Calu3 (cell line): Measurements from ENCODE around the gene MCUB. TPM values are rescaled to one million over a fixed set of nuclear protein-coding genes. Genes with fewer than 3 reads are reported as not detected.
"Not testable (repeated sequence)": the region's sequence is repeated elsewhere in the genome, so short reads cannot be mapped to it uniquely, and the experiment has no call there.

Experiments used
- BruUV-seq: library from RNA; stranded (reverse); fragments of 400-500 nt; replicated peaks from 2 replicates; lab custom pipeline; 2021; lab: Mats Ljungman, UMichigan
- CTCF ChIA-PET: fragments of 300-600 bp; sonication (Branson Sonifier 250); formaldehyde crosslinking; loops from one replicate; lab custom pipeline; 2022; ENCODE audit warnings: antibody characterized with exemption; lab: Charles Lee
- DNase-seq: peaks from one replicate; pipeline ENCODE4 v3.0.0; 2022
- H3K27ac Mint-ChIP-seq: one replicate; pipeline ENCODE4 v1.8.0; 2022; ENCODE audit warnings: mixed read lengths; ENCODE audit not compliant: unreplicated experiment
- H3K27me3 Mint-ChIP-seq: one replicate; pipeline ENCODE4 v1.8.0; 2022; ENCODE audit warnings: mixed read lengths; ENCODE audit not compliant: unreplicated experiment
- H3K36me3 Mint-ChIP-seq: one replicate; pipeline ENCODE4 v1.8.0; 2022; ENCODE audit warnings: mild to moderate bottlenecking, moderate library complexity, mixed read lengths; ENCODE audit not compliant: insufficient read depth, unreplicated experiment
- H3K4me1 Mint-ChIP-seq: one replicate; pipeline ENCODE4 v1.8.0; 2022; ENCODE audit warnings: mild to moderate bottlenecking, low read depth, mixed read lengths; ENCODE audit not compliant: unreplicated experiment
- H3K4me3 Mint-ChIP-seq: one replicate; pipeline ENCODE4 v1.8.0; 2022; ENCODE audit warnings: mild to moderate bottlenecking, low read depth, moderate library complexity, mixed read lengths; ENCODE audit not compliant: unreplicated experiment
- H3K9me3 Mint-ChIP-seq: one replicate; pipeline ENCODE4 v1.8.0; 2022; ENCODE audit warnings: low read depth, mixed read lengths; ENCODE audit not compliant: unreplicated experiment
- CTCF ChIP-seq: fragments of 200-600 bp; IDR thresholded peaks from one replicate; pipeline ENCODE4 v1.8.0; 2022; ENCODE audit warnings: antibody characterized with exemption; ENCODE audit not compliant: unreplicated experiment
- intact Hi-C: fragments of 100-400 bp; cut with micrococcal nuclease; formaldehyde crosslinking; loops from one replicate; pipeline ENCODE4 v1.10.0; 2022; ENCODE audit not compliant: unreplicated experiment
- total RNA-seq: library from RNA; stranded (reverse); gene quantifications from 2 replicates; pipeline ENCODE4 v1.2.3, GENCODE V29; 2022

MCUB gene
- total RNA-seq, 1 experiment from 2014 or later: 11.8 TPM

GRCh38 chr4:109590905-109591304 lies 30.9 kb downstream of the MCUB start:
- CTCF ChIA-PET: no interaction called here
- intact Hi-C loops: no loop called here
- BruUV-seq: no TSS peak
- Mint-ChIP-seq H3K27me3 (no peaks in the 10 kb centered on the region), H3K4me3 (no peak overlapping the region), H3K36me3 (no peaks in the 10 kb centered on the region), H3K4me1 (peaks cover 6% of the 10 kb centered on the region), H3K27ac (no peak overlapping the region), H3K9me3 (no peaks in the 10 kb centered on the region)
- TF ChIP-seq CTCF: no peak
- no peak for DNase-seq

GRCh38 chr4:109592367-109592766 lies 32.3 kb downstream of the MCUB start:
- no peak for TF ChIP-seq CTCF
- Mint-ChIP-seq H3K9me3 (no peaks in the 10 kb centered on the region), H3K27me3 (no peaks in the 10 kb centered on the region), H3K27ac (no peak overlapping the region), H3K4me3 (no peak overlapping the region), H3K36me3 (no peaks in the 10 kb centered on the region), H3K4me1 (peaks cover 6% of the 10 kb centered on the region)
- intact Hi-C loops: no loop called here
- CTCF ChIA-PET: no interaction called here
- BruUV-seq: no TSS peak
- DNase-seq: no peak

- CTCF ChIA-PET, BruUV-seq, H3K4me3 Mint-ChIP-seq, DNase-seq, H3K4me1 Mint-ChIP-seq, H3K27me3 Mint-ChIP-seq, H3K27ac Mint-ChIP-seq, intact Hi-C loops, H3K9me3 Mint-ChIP-seq, H3K36me3 Mint-ChIP-seq: not testable (repeated sequence)
Observed at GRCh38 chr4:109595123-109595522, 35.1 kb downstream of the MCUB start.

GRCh38 chr4:109596420-109597085 lies 36.5 kb downstream of the MCUB start:
- H3K36me3 Mint-ChIP-seq, DNase-seq, H3K4me1 Mint-ChIP-seq, BruUV-seq, intact Hi-C loops, CTCF ChIA-PET, H3K27me3 Mint-ChIP-seq, H3K4me3 Mint-ChIP-seq, H3K9me3 Mint-ChIP-seq, H3K27ac Mint-ChIP-seq: not testable (repeated sequence)

GRCh38 chr4:109599046-109599652 lies 39.1 kb downstream of the MCUB start:
- no peak overlapping the region for H3K27ac Mint-ChIP-seq
- no peaks in the 10 kb centered on the region for H3K4me1 Mint-ChIP-seq
- H3K27me3 Mint-ChIP-seq: no peaks in the 10 kb centered on the region
- no peak for DNase-seq
- CTCF ChIA-PET: no interaction called here
- H3K4me3 Mint-ChIP-seq: no peak overlapping the region
- H3K36me3 Mint-ChIP-seq: no peaks in the 10 kb centered on the region
- intact Hi-C loops: no loop called here
- no peak for TF ChIP-seq CTCF
- no peaks in the 10 kb centered on the region for H3K9me3 Mint-ChIP-seq
- BruUV-seq: no TSS peak
